Measurements from ENCODE around the gene AADAC. TPM values are rescaled to one million over a fixed set of nuclear protein-coding genes. Genes with fewer than 3 reads are reported as not detected.
A peak's percentile ranks its signal among the peaks of the same experiment; 100 is the strongest.

The AADAC gene
- total and polyA plus RNA-seq, 5 donors, result 0.17 to 0.44 (median 0.42) TPM; not detected in 2

DNA sequence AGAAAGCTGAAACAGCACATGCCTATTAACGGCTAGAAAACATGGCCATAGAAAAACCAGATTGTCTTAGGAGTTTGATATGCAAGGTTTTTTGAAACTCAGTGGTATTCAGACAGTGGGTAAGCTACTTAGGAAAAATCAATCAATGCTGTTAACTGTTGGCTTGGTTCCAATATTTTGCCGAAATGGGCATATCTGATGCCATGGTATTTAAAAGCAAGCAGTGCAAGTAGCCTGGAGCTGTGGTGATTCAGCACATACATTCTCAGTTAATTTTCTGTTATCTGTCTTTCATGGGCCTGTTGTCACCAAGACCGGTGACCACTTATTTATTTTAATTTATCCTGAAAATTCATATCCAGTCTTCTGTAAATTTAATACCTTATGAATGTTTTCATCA is 42.2 kb downstream of the AADAC start:
- H3K4me1 ChIP-seq (ENCODE audit: control insufficient read depth, insufficient read depth, low read length), result no peaks in the 10 kb centered on the region
- ATAC-seq (no peak), DNase-seq (no peak)
- intact Hi-C loops (cut with DNase I), result no loop called here
- no peak overlapping the region for H3K4me3 ChIP-seq (ENCODE audit: low read length)
- H3K9me3 ChIP-seq (ENCODE audit: control insufficient read depth, low read length), result no peaks in the 10 kb centered on the region
- 89% methylated on average over 3 of the region's 3 CpGs for WGBS
- H3K27me3 ChIP-seq (ENCODE audit: control insufficient read depth, insufficient read depth), result no peaks in the 10 kb centered on the region
- H3K27ac ChIP-seq (ENCODE audit: low read length), result no peak overlapping the region

DNA sequence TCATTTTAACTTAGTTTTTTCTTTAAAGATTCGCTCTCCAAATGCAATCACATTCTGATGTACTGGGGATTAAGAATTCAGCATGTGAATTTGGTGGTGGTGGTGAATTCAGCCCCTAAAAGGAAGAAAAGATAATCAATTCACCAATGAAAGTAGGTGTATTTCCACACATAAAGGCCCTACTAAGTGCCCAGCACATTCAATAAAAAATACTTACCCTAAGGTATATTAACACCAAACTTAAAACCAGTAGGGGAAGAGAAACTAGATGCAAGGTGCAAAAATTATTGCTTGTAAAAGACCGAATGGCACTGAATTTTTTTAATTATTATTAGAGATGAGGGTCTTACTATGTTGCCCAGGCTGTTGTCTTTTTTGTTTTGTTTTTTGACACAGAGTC is 42.7 kb downstream of the AADAC start:
- intact Hi-C loops (cut with DNase I), result no loop called here
- Histone ChIP-seq H3K4me1 (ENCODE audit: control insufficient read depth, insufficient read depth, low read length) (no peaks in the 10 kb centered on the region), H3K27me3 (ENCODE audit: control insufficient read depth, insufficient read depth) (no peaks in the 10 kb centered on the region), H3K9me3 (ENCODE audit: control insufficient read depth, low read length) (no peaks in the 10 kb centered on the region), H3K27ac (ENCODE audit: low read length) (no peak overlapping the region), H3K4me3 (ENCODE audit: low read length) (no peak overlapping the region)
- ATAC-seq, result no peak
- no peak for DNase-seq
- 95% methylated on average over 2 of the region's 2 CpGs for WGBS

DNA sequence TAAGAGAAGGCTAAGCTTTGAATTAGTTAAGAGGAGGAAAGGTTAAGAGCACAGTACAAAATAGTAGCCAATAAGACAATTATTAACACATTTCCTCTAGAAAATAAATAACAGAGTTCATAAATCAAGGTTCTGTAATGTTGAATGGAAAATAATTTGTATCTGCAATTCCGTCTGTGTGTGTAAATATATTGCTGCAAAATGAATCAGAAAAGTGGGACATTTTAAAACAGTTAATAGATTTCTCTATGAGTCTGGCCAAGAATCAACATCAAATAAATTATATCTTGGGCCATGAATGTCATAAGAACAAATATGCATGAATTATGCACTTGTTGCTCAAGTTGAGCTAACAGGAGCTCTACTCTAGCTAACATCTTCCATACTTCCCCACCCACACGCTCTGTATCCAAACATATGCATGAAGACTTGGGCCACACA is 45.3 kb downstream of the AADAC start:
- intact Hi-C loops (cut with DNase I), result no loop called here
- ATAC-seq, result no peak
- WGBS, result 86% methylated on average over 2 of the region's 2 CpGs
- Histone ChIP-seq H3K9me3 (ENCODE audit: control insufficient read depth, low read length) (no peaks in the 10 kb centered on the region), H3K4me3 (ENCODE audit: low read length) (no peak overlapping the region), H3K4me1 (ENCODE audit: control insufficient read depth, insufficient read depth, low read length) (no peaks in the 10 kb centered on the region), H3K27ac (ENCODE audit: low read length) (no peak overlapping the region), H3K27me3 (ENCODE audit: control insufficient read depth, insufficient read depth) (no peaks in the 10 kb centered on the region)
- no peak for DNase-seq

GRCh38 chr3:151859905-151860304 is 46.0 kb downstream of the AADAC start:
- no peak for ATAC-seq
- Histone ChIP-seq H3K27me3 (ENCODE audit: control insufficient read depth, insufficient read depth) (no peaks in the 10 kb centered on the region), H3K4me3 (ENCODE audit: low read length) (no peak overlapping the region), H3K27ac (ENCODE audit: low read length) (no peak overlapping the region), H3K4me1 (ENCODE audit: control insufficient read depth, insufficient read depth, low read length) (no peaks in the 10 kb centered on the region), H3K9me3 (ENCODE audit: control insufficient read depth, low read length) (no peaks in the 10 kb centered on the region)
- intact Hi-C loops (cut with DNase I), result no loop called here
- DNase-seq, result no peak

DNA sequence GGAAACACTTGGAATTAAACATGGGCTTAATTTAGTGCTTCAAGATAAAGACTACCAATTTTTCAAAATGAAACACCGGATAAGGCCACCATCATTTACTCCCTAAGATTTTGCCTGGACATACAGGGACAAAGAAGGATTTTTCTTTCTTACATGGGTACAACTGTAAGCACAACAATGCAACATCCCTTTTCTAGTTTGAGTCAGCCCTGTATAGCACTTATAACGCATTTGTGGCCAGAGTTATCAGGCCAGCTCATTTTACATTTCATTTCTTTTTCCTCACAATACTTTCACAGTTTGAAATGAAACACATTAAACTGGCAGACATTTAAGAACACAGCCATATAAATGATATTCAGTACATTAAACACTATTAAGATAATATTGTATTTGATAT is 49.7 kb downstream of the AADAC start:
- Histone ChIP-seq H3K9me3 (ENCODE audit: control insufficient read depth, low read length) (no peaks in the 10 kb centered on the region), H3K4me1 (ENCODE audit: control insufficient read depth, insufficient read depth, low read length) (no peaks in the 10 kb centered on the region), H3K27ac (ENCODE audit: low read length) (no peak overlapping the region), H3K27me3 (ENCODE audit: control insufficient read depth, insufficient read depth) (no peaks in the 10 kb centered on the region), H3K4me3 (ENCODE audit: low read length) (no peak overlapping the region)
- intact Hi-C loops (cut with DNase I), result no loop called here
- ATAC-seq (no peak), DNase-seq (no peak)
- WGBS, result 78% methylated on average over 2 of the region's 2 CpGs

- WGBS, result 45% methylated on average over 4 of the region's 4 CpGs
- no peaks in the 10 kb centered on the region for H3K9me3 ChIP-seq (ENCODE audit: control insufficient read depth, low read length)
- no peaks in the 10 kb centered on the region for H3K27me3 ChIP-seq (ENCODE audit: control insufficient read depth, insufficient read depth)
- intact Hi-C loops (cut with DNase I), result no loop called here
- H3K4me3 ChIP-seq (ENCODE audit: low read length), result no peak overlapping the region
- no peak overlapping the region for H3K27ac ChIP-seq (ENCODE audit: low read length)
- ATAC-seq (peak in 1 of 2 donors; percentile 31), DNase-seq (no peak)
- H3K4me1 ChIP-seq (ENCODE audit: control insufficient read depth, insufficient read depth, low read length), result no peaks in the 10 kb centered on the region
These were observed 50.6 kb downstream of the AADAC start for GRCh38 chr3:151864423-151865101.

GRCh38 chr3:151866711-151867410 is 52.9 kb downstream of the AADAC start:
- intact Hi-C loops (cut with DNase I), result no loop called here

GRCh38 chr3:151867666-151868065 is 53.8 kb downstream of the AADAC start:
- no peak overlapping the region for H3K4me3 ChIP-seq (ENCODE audit: low read length)
- H3K4me1 ChIP-seq (ENCODE audit: control insufficient read depth, insufficient read depth, low read length), result peaks cover 1% of the 10 kb centered on the region
- H3K27ac ChIP-seq (ENCODE audit: low read length), result no peak overlapping the region
- intact Hi-C loops (cut with DNase I), result no loop called here
- DNase-seq (no peak), ATAC-seq (no peak)
- WGBS, result 92% methylated on average over 1 of the region's 1 CpG
- H3K27me3 ChIP-seq (ENCODE audit: control insufficient read depth, insufficient read depth), result no peaks in the 10 kb centered on the region
- H3K9me3 ChIP-seq (ENCODE audit: control insufficient read depth, low read length), result no peaks in the 10 kb centered on the region

More at GRCh38 chr3:151866711-151867410, 52.9 kb downstream of the AADAC start:
- Histone ChIP-seq H3K4me1 (ENCODE audit: control insufficient read depth, insufficient read depth, low read length) (peaks cover 1% of the 10 kb centered on the region), H3K27ac (ENCODE audit: low read length) (no peak overlapping the region), H3K9me3 (ENCODE audit: control insufficient read depth, low read length) (no peaks in the 10 kb centered on the region), H3K4me3 (ENCODE audit: low read length) (no peak overlapping the region), H3K27me3 (ENCODE audit: control insufficient read depth, insufficient read depth) (no peaks in the 10 kb centered on the region)
- 52% methylated on average over 4 of the region's 4 CpGs for WGBS
- ATAC-seq (no peak), DNase-seq (no peak)

DNA sequence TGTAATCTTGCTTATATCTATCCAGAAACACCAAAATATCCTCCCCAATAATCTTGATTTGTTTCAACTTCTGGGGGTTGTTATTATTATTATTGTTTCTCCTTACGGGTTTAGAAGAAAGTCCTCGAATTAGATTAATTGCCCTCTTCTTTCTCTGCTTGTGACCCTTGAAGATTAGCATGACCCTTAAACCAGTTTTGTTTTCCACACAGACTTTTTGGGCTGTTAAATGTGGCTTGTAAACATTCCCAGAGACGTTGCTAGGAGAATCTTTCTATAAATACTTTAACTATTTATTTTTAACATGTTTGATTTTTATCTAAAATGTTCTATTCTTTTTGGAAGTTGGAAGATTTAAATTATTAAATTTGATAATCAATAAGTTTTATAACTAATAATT is 55.3 kb downstream of the AADAC start:
- Histone ChIP-seq H3K9me3 (ENCODE audit: control insufficient read depth, low read length) (no peaks in the 10 kb centered on the region), H3K27ac (ENCODE audit: low read length) (no peak overlapping the region), H3K27me3 (ENCODE audit: control insufficient read depth, insufficient read depth) (no peaks in the 10 kb centered on the region), H3K4me1 (ENCODE audit: control insufficient read depth, insufficient read depth, low read length) (peaks cover 1% of the 10 kb centered on the region), H3K4me3 (ENCODE audit: low read length) (no peak overlapping the region)
- ATAC-seq (no peak), DNase-seq (no peak)
- intact Hi-C loops (cut with DNase I), result no loop called here
- 21% methylated on average over 3 of the region's 3 CpGs for WGBS

DNA sequence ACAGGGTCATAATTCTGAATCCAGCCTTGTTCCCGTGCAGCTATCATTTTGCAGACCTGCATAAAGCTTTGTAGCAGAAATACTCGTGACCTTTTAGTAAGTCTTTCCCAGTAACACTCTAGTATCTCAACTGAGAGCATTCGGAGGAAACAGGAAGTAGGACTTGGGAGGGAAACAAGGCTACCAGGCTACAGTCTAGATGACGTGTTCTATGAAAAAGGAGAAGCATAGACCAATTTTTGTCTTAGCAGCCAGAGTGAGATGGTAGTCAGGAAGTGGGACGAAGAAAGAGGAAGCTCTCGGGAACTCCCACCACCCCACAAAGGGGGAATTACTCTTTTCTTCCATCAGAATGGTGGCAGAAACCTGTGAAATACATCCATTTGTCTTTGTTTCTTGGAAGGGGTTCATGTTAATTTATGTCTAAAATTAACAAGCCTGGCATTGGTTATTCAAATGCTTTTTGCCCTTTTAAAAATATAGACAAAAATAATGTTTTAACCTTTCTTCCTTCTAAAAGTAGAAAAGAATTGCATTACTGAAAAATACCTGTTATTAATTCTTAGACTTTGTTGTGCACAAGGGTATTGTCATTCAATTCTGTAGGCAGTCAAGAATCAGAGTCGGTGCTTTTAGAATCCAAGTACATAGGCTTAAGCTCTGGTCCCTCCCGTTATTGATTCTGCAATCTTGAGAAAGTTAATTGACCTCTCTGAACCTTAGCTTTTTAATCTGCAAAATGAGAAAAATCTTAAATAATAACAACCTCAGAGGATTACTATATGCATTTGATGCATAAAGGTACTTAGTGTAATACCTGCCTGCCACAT is 57.9 kb downstream of the AADAC start:
- Histone ChIP-seq H3K27me3 (ENCODE audit: control insufficient read depth, insufficient read depth) (no peaks in the 10 kb centered on the region), H3K4me1 (ENCODE audit: control insufficient read depth, insufficient read depth, low read length) (peaks cover 1% of the 10 kb centered on the region), H3K4me3 (ENCODE audit: low read length) (no peak overlapping the region), H3K9me3 (ENCODE audit: control insufficient read depth, low read length) (no peaks in the 10 kb centered on the region), H3K27ac (ENCODE audit: low read length) (no peak overlapping the region)
- WGBS, result 41% methylated on average over 8 of the region's 8 CpGs
- DNase-seq, result no peak
- peak; percentile 72 to 96 for ATAC-seq
- intact Hi-C loops (cut with DNase I), result no loop called here

DNA sequence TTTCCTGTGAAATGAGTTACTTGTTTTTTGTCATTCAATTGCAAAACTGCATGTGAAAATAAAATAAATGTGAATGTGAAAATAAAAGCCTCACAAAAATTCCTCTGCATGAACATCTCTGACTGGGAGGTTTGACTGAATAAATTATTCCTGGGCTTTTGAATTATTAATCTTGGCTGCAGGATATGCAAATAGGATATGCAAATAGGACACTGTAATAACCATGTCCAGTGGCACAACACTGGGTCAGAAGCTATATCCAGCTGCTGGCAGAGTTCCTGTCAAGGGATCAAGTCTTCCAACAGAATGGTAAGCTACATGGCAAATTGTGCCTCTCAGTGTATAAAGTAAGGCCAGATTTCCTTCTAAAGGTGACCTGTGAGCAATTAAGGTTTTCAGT is 59.5 kb downstream of the AADAC start, which contains the start of gene SUCNR1:
Gene SUCNR1 (plus strand): TSS at position 246 of the 400 bp plus-strand sequence. CDS start 6,250 bp downstream, outside the sequence.
- Histone ChIP-seq H3K9me3 (ENCODE audit: control insufficient read depth, low read length) (no peaks in the 10 kb centered on the region), H3K4me1 (ENCODE audit: control insufficient read depth, insufficient read depth, low read length) (peaks cover 1% of the 10 kb centered on the region), H3K4me3 (ENCODE audit: low read length) (no peak within 1 kb of the TSS), H3K27me3 (ENCODE audit: control insufficient read depth, insufficient read depth) (no peaks in the 10 kb centered on the region), H3K27ac (ENCODE audit: low read length) (no peak within 1 kb of the TSS)
- no peak for DNase-seq
- intact Hi-C loops (cut with DNase I), result no loop called here
- ATAC-seq, result no peak
